SK-N-MC (cell line): ENCODE data around the gene CLEC17A.

Experiments
- EZH2 ChIP-seq: fragments of 200-600 bp; sonication (generic); IDR thresholded peaks from one replicate; pipeline ENCODE4 v1.6.1; 2017; ENCODE audit warnings: antibody characterized with exemption
- FOXP2 ChIP-seq: optimal IDR thresholded peaks from 2 replicates; pipeline ENCODE3; 2011; ENCODE audit warnings: mild to moderate bottlenecking, moderate library complexity; ENCODE audit not compliant: insufficient read depth; ENCODE audit errors: extremely low read length, control extremely low read depth
- POLR2AphosphoS5 ChIP-seq: IDR thresholded peaks from 2 replicates; pipeline ENCODE4 v1.6.1; 2012; ENCODE audit warnings: mild to moderate bottlenecking, low read depth, low read length, borderline replicate concordance

DNA sequence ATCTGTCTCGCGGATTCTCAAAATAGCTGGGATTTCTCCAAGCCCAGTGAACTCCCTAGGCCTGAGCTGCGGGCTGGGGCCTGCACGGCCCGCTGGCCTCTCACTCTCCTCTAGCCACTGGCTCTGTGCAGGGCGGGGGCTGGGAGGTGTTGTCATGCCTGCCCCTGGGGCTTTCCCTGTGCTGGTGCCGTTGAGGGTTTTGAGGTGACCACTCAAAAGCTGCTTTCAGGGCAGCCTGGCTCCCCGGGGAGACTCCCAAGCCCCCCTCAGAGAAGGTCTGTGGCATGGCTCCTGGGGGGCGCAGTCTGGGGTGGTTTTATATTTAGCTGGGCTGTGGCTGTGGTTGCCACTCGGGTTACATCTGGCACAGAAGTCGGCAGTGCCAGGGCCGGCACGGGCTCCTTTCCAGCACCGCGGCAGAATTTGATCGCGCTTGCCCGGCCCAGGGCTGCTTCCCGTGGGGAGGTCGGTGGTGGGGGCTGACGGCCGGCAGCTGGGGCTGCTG, 21.0 kb upstream of the CLEC17A start:
- TF ChIP-seq POLR2AphosphoS5 (no peak), EZH2 (no peak), FOXP2 (no peak)
